RCC 7860 (cell line): ENCODE measurements around the gene ATG4C.

Experiments used
- DNase-seq: peaks from one replicate; pipeline ENCODE4 v3.0.0-alpha.2; 2015; ENCODE audit warnings: low spot score
- FAIRE-seq: peaks from 2 replicates; lab custom pipeline; 2012; peaks lifted over from hg19 to GRCh38; lab: Jason Lieb, UNC

ATG4C gene

DNA sequence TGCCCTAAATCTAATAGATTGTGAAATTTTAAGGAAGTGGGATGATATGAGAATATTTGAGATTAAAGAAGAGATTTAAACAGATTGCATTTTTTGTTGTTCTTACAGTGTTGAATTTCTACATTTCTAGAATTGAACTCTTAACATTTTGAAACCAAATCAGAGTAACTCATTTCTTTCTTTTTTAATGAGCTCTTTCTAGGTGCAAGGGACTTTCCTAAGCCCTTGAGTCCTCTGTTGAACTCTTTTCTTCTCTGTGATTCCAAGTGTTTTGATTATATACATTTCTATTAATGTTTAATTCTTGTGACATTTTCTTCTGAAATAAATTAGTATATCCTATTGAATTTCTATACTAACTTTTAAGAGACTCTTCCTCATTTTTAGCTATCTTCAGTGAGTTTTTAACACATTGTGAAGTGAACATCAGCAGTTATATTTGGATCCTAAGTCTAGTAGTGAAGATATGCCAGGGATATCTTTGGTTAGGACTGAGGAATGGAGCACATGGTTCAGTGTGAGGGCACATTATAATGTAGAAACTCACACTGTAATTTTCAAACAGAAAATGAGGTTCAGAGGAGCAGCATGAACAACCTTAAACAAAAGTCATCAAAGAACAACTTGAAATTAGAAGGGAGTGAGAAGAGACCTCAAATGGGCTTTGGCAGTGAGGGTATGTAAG, 53.1 kb downstream of the ATG4C start:
- DNase-seq (no peak), FAIRE-seq (no peak)

DNA sequence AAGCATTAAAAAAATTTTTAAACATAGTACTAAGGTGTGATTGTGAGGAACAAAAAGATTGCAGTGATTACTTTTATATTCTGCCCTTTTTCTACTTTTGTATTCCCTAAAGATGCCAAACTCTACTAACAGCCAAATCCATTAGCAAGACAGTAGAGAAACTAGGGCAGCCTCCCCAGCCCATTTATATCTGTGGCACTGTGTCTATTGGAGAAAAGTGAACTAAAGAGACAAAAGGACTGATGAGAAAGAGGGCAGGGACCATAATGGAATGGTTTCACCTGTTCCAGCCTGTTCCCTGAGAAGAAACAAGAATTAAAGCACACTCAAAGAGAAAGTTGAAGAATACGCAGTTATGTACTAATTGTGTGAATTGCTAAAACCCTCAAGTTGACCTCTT, 56.6 kb downstream of the ATG4C start:
- FAIRE-seq = no peak
- no peak for DNase-seq

DNA sequence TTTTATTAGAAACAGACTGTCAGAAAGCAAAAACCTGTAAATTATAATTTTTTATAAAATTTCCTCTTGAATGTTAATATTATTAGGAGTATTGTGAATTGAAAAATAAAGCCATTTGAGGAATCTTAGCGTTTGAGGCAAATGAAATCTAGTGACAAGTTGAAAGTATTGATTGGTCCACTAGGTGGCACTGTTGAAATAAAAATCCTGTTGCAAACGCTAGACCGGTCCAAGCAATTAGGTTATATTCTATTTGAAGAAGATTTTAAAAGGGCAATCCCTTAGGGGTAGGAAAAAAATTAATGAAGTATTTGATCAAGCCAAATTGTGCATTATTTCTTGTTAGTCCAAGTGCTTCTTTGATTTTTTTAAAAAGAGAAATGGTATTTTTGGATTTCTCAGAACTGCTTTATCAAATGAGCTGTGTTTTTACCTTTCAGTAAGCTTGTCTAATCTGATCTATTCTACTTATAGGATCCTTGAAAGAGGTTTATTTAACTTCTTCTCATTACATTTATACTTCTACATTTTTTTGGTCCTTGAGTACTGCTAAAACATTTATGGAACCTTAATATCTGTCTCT, 57.7 kb downstream of the ATG4C start:
- DNase-seq (peak; percentile 42), FAIRE-seq (peak; percentile 91)

DNA sequence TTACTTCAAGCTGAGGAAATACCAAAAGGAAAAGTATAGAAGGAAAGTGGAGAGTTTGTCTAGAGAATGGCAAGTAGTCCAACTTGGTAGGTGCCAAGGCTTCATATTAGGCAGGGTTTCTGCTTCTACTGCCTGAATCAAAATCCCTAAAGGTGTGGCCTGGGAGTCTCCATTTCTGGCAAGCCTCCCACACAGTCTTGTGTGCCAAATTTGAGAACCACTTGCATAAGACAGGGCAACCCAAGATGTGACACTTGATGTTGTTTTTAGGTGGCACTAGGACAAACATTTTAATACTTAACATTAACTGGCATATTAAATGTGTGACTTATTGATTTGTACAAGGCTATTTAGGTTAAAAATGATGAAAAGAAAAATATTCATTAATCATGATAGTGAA, 60.1 kb downstream of the ATG4C start:
- DNase-seq = no peak
- no peak for FAIRE-seq

DNA sequence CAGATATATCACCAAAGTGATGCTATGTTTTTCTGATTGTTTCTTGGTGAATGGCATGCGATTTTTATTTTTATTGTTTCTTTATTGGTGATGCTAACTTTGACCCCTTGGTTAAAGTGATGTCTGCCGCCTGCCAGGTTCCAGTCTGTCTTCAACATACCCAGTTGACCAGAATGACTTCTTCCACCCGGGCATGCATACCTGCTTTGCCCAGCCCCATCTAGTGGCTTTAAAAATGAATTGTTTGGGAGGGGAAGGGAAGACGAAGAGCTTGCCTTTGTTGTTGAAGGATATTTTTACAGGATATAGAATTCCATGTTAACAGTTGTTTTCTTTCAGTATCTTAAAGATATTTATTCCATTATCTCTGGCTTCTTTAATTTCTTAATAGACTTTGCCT, 65.1 kb downstream of the ATG4C start:
- no peak for FAIRE-seq
- no peak for DNase-seq

DNA sequence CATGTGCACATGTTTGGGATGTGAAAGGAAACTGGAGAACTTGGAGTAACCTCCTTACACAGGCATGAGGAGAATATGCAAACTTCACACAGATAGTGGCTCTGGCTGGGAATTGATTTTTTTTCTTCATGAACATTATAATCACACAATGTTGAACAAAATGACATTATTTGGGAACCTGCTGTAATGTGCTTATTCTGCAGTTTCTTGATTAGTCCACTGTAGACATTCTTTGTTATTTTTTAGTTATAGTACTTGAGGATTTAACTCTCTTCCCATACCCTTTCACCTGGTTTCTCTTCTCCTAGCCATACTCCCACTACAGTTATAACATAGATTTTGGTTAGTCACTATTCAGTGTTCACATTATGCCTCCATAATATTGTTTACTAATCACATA, 68.3 kb downstream of the ATG4C start:
- FAIRE-seq = no peak
- no peak for DNase-seq

DNA sequence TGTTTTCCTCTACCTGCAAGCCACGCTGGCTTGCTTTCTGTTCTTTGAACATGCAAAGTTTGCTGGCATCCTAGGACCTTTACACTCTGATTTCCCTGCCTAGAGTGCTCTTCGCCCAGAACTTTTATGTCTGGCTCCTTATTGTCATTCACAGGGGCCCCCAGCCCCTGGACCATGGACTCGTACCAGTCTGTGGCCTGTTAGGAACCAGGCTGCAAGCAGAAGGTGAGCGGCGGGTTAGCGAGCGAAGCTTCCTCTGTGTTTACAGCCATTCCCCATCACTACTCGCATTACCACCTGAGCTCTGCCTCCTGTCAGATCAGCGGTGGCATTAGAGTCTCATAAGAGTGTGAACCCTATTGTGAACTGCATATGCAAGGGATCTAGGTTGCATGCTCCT, 73.0 kb downstream of the ATG4C start:
- FAIRE-seq = no peak
- DNase-seq = no peak

DNA sequence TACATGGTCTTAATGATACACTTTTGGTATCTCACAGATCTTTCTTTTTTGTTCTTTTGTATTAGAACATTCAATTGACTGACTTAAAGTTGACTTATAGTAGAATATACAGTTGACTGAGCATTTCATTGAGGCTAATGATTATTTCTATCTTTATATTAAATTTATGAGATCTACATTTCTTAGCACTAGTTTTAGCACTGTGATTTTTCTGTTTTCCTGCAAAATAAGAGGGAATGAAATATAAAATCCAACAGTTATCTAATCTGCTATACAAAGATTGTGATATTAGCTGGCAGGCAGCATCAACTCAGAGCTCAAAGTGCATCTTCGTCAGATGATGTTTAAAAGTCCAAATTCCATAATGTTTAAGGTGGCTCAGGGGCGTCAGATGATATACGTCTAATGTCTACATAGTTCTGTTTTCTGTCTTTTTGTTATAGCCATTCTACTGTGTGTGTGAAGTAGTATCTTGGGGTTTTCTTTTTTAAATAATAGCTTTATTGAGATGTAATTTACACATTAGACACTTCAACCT, 85.4 kb downstream of the ATG4C start:
- FAIRE-seq (no peak), DNase-seq (no peak)

DNA sequence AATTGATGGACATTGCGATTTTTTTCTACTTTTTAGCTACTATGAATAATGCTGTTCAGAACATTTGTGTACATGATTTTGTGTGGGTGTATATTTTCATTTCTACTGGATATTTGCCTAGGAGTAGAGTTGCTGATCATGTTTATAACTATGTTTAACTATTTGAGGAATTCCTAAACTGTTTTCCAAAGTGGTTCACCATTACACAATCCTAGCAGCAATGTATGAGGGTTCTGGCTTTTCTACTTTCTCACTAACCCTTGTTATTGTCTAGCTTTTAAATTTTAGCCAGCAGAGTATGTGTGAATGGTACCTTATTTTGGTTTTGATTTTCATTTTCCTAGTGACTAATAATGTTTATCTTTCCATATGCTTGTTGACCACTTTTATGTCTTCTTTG, 86.2 kb downstream of the ATG4C start:
- DNase-seq (no peak), FAIRE-seq (no peak)

DNA sequence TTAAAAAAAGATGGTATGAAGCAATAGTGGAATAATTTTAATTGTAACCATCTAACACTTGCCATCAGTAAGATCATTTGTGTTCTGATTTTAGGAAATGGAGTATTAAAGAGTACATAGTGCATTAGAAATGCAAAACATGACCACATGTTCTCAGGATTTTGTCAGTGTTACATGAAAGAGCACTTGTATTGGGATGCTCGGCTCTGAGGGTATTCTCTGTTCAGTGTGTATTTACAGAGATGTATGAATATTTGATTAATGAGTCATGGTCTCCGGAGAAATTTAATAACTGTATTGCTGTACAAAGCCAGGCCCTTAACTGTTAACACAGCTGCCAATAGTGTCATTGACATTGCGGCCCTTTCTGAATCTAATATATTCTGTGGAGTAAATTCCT, 91.7 kb downstream of the ATG4C start:
- FAIRE-seq (no peak), DNase-seq (no peak)

DNA sequence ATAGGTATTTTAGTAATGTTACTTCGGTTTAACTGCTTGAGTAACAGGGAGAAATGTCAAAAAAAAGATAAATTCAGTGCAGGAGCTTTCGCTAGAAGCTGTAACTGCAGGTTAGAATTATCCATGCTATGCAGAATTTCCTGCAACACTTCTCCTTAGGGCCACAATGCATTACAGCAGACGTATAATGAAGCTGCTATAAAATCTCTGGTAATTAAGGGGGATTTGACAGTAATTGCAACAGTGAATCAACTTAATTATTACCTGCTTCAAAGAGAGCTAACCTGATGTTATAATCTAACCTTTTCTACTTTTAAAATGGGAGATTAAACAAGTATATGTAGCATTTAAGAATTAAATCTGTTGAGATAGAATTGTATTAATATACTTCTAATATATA, 92.6 kb downstream of the ATG4C start:
- no peak for DNase-seq
- no peak for FAIRE-seq

DNA sequence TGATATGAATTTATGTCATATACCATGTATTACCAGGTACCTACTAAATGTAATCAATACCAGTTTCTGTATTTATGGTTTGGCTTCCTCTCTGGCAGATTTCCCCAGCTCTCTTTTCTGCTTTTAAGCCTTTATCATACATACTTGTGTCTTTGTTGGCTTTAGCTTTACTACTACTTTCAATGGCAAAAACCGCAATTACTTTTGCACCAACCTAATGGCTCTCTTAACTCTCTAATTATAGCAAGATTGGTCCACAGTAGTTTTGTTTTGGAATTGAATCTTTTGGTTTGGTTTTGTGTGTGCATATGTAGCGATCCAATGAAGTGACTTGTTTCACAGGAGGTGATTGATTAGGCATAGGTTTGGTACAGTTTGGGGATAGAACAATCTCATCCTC, 93.6 kb downstream of the ATG4C start:
- FAIRE-seq (no peak), DNase-seq (no peak)

DNA sequence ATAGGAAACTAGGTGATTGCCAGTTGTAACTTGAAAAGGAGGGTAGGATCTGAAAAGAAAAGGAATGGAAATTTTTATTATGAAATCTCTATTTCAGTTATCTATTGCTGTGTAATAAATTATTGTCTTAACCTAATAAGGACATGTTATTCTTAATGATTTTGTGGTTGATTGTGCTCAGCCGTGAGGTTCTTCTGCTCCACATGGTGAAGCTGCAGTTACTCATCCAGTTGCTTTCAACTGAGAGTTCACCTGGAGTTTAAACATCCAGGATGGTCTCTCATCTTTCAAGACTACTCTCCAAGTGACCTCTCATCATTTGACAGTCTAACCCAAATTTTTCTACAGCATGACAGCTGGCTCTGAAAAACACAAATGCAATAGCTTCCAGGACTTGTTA, 96.0 kb downstream of the ATG4C start:
- DNase-seq (no peak), FAIRE-seq (no peak)

DNA sequence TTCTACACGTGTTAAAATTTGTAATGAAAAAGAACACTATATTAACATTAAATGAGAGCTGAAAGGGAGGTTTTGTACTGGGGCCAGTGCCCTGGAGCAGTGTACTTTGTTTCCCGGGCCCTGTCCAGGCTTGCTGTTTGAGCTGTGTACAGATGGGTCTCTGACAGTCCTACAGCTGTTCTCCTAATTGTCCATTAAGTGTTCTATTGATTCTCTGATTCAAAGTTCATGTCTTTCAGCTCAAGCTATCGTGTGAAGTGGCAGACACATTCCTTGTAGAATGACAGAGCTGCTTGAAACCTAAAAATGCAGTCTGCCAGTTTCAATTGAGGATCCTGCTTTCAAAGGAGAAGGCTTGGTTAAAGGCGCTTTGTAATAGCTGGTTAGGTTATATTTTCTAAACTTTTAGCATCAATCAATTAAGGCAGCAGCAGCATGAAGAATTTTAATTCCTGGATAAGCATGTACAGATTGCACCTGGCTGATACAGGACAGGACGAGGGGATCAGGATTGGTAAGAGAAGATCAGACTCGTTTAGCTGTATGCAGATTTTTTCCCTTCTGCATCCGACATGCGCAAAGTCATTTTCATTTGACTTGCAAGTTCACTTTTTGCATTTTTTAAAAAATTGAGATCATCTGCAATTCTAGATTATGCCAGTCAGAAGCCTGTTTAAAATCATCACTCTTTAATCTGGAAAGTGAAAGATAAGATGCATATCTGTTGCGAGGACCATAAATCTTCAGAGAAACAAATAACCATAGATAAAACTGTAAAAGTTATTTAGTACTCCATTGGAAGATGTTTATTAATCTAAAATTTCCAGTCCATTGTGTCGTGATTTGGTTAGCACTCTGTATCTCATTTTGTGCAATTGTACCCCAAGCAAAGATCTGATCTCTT, 98.5 kb downstream of the ATG4C start:
- DNase-seq (no peak), FAIRE-seq (no peak)

DNA sequence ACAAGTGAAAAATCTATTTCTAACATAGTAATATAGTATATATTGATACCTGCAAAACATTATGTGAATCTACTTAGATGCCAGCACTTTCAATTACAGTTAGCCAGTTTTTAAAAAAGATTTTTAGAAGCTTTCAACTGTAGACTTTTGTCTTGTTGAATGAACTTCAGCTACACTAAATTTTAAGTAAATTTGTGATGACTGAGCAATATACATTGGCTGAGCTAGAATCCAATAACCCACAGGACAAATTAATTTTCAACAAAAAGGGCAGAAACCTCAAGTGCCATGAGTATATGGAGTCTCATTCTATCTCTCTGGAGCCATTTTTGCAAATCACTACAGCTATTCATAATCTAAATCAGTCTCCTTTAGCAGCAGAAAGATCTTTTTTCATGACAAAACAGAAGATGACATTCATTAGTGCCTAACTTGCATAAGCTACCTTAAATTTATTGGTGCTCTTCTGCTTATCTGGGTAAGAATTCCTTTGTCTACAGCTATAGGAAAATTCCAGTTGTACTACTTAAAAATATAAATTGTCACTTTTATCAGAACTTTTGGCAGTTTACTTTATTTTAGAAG, 100.3 kb downstream of the ATG4C start:
- FAIRE-seq = no peak
- no peak for DNase-seq

DNA sequence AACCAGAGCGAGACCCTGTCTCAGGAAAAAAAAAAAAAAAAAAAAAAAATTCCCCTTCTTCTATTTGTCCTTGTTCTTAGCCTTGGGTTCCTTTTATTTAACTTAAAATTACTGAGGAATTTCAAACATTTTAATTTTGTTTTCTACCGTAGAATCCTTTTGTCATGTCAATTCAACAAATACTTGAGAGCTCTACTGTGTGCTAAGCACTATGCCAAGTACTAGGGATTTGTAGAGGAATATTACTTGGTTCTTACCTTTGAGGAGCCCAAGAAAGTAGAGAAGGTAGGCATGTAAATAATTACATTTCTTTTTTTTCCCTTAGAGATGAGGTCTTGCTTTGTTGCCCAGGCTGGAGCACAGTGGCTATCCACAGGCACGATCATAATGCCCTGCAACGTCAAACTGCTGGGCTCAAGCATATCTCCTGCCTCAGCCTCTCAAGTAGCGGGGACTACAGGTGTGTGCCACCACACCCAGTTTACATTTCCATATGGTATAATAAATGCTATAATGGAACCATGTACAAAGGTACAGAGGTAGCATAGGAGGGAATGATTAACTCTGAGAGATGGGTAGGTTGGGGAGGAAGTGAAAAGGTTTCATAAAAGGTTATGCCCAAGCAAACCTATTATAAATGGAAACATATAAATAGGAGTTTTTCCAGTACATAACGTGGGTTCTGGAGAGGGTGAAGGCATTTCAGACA, 104.0 kb downstream of the ATG4C start:
- DNase-seq (no peak), FAIRE-seq (no peak)

DNA sequence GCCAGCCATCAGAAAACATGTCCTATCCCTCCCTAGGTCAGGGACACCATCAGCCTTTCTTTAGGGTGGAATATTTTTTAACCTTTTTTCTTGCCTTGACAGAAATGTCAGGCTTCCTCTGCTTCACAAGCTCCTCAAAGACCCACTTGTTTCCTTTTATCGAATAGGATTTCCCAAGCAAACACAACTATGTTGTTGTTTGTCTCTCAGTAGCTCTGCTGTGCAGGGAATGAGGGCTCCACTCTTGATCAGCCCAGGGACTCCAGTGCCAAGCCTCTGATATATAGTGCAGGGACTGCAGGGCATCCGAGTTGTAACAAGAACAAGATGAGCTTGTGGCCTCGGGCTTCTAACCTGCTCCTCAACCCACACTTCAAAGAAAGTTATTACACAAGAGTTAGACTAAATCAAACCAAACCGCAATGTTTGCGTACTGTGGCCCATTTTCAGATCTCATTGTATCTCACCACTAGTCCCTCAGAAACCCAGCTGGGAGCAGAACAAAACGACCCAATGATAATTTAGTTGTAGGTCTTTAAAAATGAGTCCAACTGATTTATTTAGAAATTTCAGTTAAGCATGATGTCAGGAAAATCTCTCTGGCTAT, 108.1 kb downstream of the ATG4C start:
- FAIRE-seq = no peak
- no peak for DNase-seq

DNA sequence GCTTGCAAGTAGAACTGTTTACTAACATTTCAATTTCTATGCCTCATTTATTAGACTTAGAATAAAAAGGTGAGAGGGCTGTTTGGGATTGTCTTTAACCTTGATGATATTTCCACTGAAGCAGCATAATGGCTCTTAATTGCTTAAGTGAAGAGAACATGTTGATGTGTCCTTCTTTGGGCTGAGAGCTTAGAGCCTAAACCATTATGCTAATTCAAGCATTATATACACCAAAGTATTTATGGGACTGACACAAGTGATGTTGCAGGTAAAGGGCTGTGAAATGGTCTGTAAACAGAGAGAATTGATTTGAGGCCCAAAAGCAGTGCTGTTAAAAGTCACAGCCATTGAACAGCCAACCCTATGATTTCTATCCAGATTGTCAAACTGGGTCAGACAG, 113.9 kb downstream of the ATG4C start:
- DNase-seq (no peak), FAIRE-seq (no peak)

DNA sequence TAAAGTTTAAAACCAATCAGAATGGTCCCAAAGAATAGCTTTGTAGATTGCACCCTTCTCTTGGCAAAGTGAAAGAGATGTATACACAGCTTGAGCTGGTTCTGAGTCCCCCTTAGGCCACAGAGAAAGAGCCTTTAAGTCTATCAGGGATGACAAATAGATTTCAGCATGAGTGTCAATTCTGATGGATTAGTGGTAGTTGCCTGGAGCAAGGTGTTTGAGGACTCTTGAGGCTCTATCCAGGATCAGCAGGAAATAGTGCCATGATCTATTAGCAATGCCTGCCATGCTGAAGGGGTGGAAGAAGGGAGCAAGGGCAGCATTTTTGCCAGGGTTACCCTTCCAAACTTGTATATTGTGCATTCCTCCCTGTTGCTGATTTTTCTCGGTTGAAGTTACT, 116.6 kb downstream of the ATG4C start:
- DNase-seq (no peak), FAIRE-seq (no peak)

DNA sequence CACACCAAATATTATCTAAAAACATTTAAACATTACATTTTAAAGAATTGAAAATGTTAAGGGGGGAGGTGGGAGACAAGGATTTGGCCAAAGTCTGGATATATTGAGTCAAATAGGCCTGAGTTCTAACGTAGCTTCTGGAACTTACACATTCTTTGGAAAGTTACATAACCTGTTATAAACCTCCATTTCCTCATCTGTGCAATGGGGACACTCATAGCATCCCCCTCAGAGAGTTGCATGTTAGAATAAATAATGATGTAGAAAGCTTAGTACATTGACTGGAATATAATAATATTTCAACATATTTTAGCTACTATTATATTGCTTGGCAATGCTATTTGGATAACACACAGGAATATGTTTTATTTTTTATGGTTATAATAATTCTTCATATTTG, 117.7 kb downstream of the ATG4C start:
- DNase-seq (no peak), FAIRE-seq (no peak)
